ENCODE measurements around the gene LAD1.

The LAD1 gene

GRCh38 chr1:201391225-201391624 lies 7.9 kb downstream of the LAD1 start:
- TF ChIP-seq CTCF (conservative IDR thresholded peaks at IDR 0.05) = no peak
- H3K27ac ChIP-seq = no peak overlapping the region

DNA sequence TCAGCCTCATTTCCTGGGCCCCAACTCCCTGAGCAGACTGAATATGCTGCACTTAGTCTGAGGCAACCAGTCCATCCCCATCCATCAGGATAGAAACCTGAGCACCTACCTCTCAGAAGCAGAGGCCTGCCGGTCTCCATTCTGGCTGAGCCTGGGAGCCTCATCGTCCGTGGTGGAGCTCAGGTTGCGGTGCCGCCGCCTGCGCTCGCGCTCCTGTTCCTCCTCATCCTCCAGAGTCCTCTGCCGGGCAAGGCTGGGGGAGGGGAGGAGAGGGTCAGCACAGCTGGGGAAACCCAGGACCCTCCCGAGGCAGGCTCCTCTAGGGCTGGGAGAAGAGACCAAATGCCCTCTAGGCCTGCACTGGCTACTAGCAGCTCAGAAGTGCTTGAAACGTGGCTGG lies 10.1 kb downstream of the LAD1 start:
- TF ChIP-seq CTCF (conservative IDR thresholded peaks at IDR 0.05) = no peak
- H3K27ac ChIP-seq = no peak overlapping the region

DNA sequence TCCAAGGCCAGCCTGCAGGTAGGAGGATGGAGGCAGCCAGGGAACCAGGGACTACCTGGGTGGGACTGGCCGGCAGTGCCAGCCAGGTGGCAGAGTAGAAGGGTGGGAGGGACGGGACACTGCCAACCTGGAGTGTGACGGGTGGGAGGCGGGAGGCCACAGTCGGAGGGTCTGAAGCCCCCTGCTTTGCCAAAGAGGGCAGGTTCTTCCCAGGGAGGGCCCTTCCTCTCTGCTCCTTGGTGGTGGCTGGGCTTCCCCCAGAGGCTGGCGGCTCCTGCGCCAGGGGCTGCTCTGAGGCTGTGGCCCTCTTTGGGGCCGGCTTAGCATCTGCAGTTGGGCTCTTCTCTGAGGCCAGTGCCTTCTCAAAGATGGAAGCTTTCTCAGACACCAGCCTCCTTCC lies 12.9 kb downstream of the LAD1 start:
- no peak for TF ChIP-seq CTCF (conservative IDR thresholded peaks at IDR 0.05)

DNA sequence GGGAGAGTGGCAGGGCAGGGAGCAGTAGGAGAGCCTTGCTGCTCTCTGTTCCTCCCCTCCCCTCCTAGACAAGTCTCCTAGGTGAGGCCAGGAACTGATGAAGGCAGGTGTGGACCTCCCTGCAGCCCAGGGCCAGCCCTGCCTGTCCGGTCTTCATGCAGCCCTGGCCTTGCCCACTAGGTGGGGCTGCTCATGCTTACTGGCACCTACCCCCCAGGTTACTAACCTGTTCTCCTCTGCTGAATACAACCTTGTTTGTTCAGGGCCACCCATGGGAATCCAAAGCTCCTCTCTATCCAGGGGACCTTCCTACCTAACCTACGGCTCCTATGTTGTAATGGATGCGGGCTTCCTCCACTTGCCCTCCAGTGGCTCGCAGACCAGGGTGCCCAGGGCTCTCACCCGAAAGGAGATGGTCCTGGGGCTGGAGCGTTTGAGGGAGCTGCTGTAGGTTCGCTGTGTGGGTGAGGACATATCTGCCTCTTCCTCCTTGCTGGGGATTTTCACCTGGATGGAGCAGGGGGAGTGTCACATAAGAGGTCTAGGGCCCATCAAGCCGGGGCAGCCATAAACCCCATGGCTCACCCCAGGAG lies 13.7 kb downstream of the LAD1 start:
- H3K27ac ChIP-seq = no peak overlapping the region
- TF ChIP-seq CTCF (conservative IDR thresholded peaks at IDR 0.05) = peak; percentile 93

More for the DNA sequence above, 12.9 kb downstream of the LAD1 start:
- no peak overlapping the region for H3K27ac ChIP-seq

DNA sequence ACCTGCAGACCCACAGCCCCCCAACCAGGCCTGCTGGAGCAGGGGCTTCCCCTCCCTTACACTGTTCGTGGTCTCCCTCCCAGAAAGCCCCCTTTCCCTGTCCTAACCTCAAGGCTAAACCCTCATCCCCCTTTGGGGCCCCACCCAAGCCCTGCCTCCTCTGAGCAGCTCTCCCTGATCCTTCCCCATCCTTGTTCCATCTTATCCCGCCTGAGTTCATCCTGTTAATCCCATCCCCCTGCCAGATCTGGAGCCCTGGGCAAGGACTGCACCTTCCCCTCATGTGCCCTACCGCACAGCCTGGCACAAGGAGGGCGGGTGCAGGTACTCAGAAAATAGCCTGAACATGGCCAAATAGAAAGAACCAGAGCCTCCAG lies 14.7 kb downstream of the LAD1 start:
- TF ChIP-seq CTCF (conservative IDR thresholded peaks at IDR 0.05) = no peak
- H3K27ac ChIP-seq = no peak overlapping the region

DNA sequence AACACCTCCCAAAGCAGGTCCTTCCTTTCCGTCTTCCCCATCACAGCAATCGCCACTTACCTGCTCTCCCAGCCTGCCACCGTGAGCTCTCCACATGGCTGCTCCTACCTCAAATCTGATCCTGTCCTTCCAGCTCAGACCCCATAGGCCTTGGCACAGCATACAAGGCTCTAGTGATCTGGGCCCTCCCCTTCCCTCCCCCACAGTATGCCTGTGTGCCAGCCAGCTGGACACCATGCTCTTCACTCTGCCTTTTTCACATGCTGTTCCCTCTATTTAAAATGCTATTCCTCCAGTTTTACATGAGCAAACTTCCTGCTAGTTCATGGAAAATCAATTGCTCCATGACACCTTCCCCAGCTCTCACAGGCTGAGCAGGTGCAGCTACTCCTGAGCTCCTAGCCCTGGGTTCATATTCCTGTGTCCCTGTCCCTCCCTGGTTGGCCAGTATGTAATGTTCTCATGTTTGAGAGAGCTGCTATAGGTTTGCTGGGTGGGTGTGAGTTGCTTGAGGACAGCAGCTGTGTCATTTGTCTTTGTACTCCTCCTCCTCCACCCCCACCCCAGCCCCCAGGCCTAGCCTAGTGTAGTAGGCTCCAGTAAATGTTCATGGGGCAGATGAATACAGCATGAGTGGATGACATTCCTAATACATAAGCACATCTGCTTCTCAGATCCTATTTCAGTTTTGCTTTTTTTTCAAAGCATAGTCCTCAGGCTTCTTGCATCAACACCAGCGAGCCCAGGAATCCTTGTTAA lies 15.3 kb downstream of the LAD1 start:
- TF ChIP-seq CTCF (conservative IDR thresholded peaks at IDR 0.05) = no peak
- no peak overlapping the region for H3K27ac ChIP-seq

DNA sequence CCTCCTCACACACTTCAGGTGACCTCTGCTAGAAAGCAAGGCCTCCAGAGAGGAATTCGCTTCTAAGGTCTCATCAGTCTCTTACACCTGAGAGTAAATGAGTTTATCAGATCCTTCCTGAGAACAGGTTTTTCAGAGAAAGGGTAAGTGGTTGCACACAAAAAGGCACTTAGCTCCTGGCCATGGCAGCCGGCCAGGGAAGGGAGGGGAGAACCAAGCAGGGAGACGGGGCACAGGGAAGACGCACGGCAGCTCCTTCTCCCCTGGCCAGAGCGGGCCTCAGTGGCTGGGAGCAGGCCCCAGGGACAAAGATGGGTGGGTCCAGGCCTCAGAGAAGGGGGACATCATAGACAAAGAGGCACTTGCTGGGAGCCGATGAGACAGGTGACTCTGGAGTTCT lies 18.0 kb downstream of the LAD1 start:
- no peak for TF ChIP-seq CTCF (conservative IDR thresholded peaks at IDR 0.05)

More for the DNA sequence above, 18.0 kb downstream of the LAD1 start:
- H3K27ac ChIP-seq = peak overlapping the region; percentile 45
